Activated naive CD4-positive, alpha-beta T cell treated with anti-CD3 and anti-CD28 coated beads, Interleukin-2, amount 10 ng/mL, durations not matched to agents 7 days and 5 days (primary cell): ENCODE measurements around the gene UGGT2.
"Not testable (repeated sequence)": the region's sequence is repeated elsewhere in the genome, so short reads cannot be mapped to it uniquely, and the experiment has no call there.

Source experiments
- CTCF ChIA-PET: fragments of 350-600 bp; sonication (Branson Sonifier 250); formaldehyde crosslinking; loops from one replicate; lab custom pipeline; 2021; ENCODE audit warnings: antibody characterized with exemption; lab: Charles Lee
- DNase-seq: peaks from one replicate; pipeline ENCODE4 v3.0.0-alpha.2; 2020
- H3K27ac Mint-ChIP-seq: one replicate; pipeline ENCODE4 v1.8.0; 2021; ENCODE audit warnings: mild to moderate bottlenecking, moderate library complexity, mixed read lengths
- H3K27me3 Mint-ChIP-seq: one replicate; pipeline ENCODE4 v1.8.0; 2021; ENCODE audit warnings: mild to moderate bottlenecking, mixed read lengths
- H3K36me3 Mint-ChIP-seq: one replicate; pipeline ENCODE4 v1.8.0; 2021; ENCODE audit warnings: mixed read lengths
- H3K4me1 Mint-ChIP-seq: one replicate; pipeline ENCODE4 v1.8.0; 2021; ENCODE audit warnings: mixed read lengths
- H3K4me3 Mint-ChIP-seq: one replicate; pipeline ENCODE4 v1.8.0; 2021; ENCODE audit warnings: mild to moderate bottlenecking, moderate library complexity, mixed read lengths
- H3K9me3 Mint-ChIP-seq: one replicate; pipeline ENCODE4 v1.8.0; 2021; ENCODE audit warnings: mixed read lengths

UGGT2 gene

GRCh38 chr13:95858286-95859075 is 194.7 kb downstream of the UGGT2 start:
- DNase-seq, result no peak
- no peaks in the 10 kb centered on the region for H3K4me1 Mint-ChIP-seq
- H3K27ac Mint-ChIP-seq, result no peak overlapping the region
- no peaks in the 10 kb centered on the region for H3K36me3 Mint-ChIP-seq
- no peaks in the 10 kb centered on the region for H3K9me3 Mint-ChIP-seq
- CTCF ChIA-PET, result no interaction called here
- H3K27me3 Mint-ChIP-seq, result peaks cover 4% of the 10 kb centered on the region
- H3K4me3 Mint-ChIP-seq, result no peak overlapping the region

DNA sequence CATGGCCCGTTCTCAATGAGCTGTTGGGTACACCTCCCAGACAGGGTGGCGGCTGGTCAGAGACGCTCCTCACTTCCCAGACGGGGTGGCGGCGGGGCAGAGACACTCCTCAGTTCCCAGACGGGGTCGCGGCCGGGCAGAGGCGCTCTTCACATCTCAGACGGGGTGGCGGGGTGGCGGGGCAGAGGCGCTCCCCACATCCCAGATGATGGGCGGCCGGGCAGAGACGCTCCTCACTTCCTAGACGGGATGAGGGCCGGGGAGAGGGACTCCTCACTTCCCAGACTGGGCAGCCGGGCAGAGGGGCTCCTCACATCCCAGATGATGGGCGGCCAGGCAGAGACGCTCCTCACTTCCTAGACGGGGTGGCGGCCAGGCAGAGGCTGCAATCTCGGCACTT is 207.5 kb downstream of the UGGT2 start:
- H3K27ac Mint-ChIP-seq, H3K4me1 Mint-ChIP-seq, CTCF ChIA-PET, DNase-seq, H3K27me3 Mint-ChIP-seq, H3K4me3 Mint-ChIP-seq, H3K9me3 Mint-ChIP-seq, H3K36me3 Mint-ChIP-seq: not testable (repeated sequence)

- CTCF ChIA-PET, result no interaction called here
- Mint-ChIP-seq H3K36me3 (no peaks in the 10 kb centered on the region), H3K9me3 (no peaks in the 10 kb centered on the region), H3K27ac (no peak overlapping the region), H3K4me3 (no peak overlapping the region), H3K27me3 (peaks cover 3% of the 10 kb centered on the region), H3K4me1 (no peaks in the 10 kb centered on the region)
- no peak for DNase-seq
Observed at GRCh38 chr13:95842898-95843297, 210.3 kb downstream of the UGGT2 start.

GRCh38 chr13:95841894-95842293 is 211.3 kb downstream of the UGGT2 start:
- Mint-ChIP-seq H3K27ac (no peak overlapping the region), H3K27me3 (peaks cover 3% of the 10 kb centered on the region), H3K4me3 (no peak overlapping the region), H3K4me1 (no peaks in the 10 kb centered on the region), H3K9me3 (no peaks in the 10 kb centered on the region), H3K36me3 (no peaks in the 10 kb centered on the region)
- CTCF ChIA-PET, result no interaction called here
- DNase-seq, result no peak

- Mint-ChIP-seq H3K9me3 (no peaks in the 10 kb centered on the region), H3K4me3 (no peak overlapping the region), H3K27me3 (peaks cover 4% of the 10 kb centered on the region), H3K4me1 (no peaks in the 10 kb centered on the region), H3K27ac (no peak overlapping the region), H3K36me3 (no peaks in the 10 kb centered on the region)
- peak; percentile 71 for DNase-seq
- CTCF ChIA-PET, result interaction anchor here (0.6 to 7.1 kb wide), 26 partner anchors 9 to 1510 kb away, joined by 3 to 96 read pairs (median 3); no protein-coding TSS in a partner anchor
Observed at GRCh38 chr13:95834134-95834765, 219.0 kb downstream of the UGGT2 start.

DNA sequence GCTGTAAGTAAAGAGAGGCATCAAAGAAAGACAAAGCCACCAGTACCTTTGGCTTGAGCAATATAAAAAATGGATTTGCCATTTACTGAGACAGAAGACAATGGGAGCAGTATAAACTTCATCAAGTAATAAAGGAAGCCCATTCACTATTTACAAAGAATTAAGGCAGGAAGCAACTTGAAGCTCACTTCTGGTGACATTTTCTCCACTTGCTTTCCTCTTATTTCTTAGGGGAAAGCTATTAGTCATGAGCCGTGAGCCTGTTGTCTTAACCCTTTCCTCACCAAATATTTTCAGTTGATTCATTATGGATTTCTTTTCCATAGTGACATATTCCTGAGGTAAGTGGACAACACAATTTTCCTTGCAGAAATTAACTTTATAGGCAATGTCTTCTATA is 219.5 kb downstream of the UGGT2 start:
- H3K27ac Mint-ChIP-seq, result no peak overlapping the region
- H3K4me1 Mint-ChIP-seq, result no peaks in the 10 kb centered on the region
- no peaks in the 10 kb centered on the region for H3K9me3 Mint-ChIP-seq
- CTCF ChIA-PET, result interaction anchor here (0.6 to 7.1 kb wide), 26 partner anchors 9 to 1510 kb away, joined by 3 to 96 read pairs (median 3); no protein-coding TSS in a partner anchor
- DNase-seq, result no peak
- peaks cover 4% of the 10 kb centered on the region for H3K27me3 Mint-ChIP-seq
- no peak overlapping the region for H3K4me3 Mint-ChIP-seq
- no peaks in the 10 kb centered on the region for H3K36me3 Mint-ChIP-seq

- Mint-ChIP-seq H3K27me3 (peaks cover 4% of the 10 kb centered on the region), H3K27ac (no peak overlapping the region), H3K4me1 (no peaks in the 10 kb centered on the region), H3K4me3 (no peak overlapping the region), H3K9me3 (no peaks in the 10 kb centered on the region), H3K36me3 (no peaks in the 10 kb centered on the region)
- CTCF ChIA-PET, result interaction anchor here (0.8 to 7.1 kb wide), 14 partner anchors 10 to 431 kb away, joined by 3 to 96 read pairs (median 4); no protein-coding TSS in a partner anchor
- no peak for DNase-seq
Observed at GRCh38 chr13:95833126-95833525, 220.1 kb downstream of the UGGT2 start.

DNA sequence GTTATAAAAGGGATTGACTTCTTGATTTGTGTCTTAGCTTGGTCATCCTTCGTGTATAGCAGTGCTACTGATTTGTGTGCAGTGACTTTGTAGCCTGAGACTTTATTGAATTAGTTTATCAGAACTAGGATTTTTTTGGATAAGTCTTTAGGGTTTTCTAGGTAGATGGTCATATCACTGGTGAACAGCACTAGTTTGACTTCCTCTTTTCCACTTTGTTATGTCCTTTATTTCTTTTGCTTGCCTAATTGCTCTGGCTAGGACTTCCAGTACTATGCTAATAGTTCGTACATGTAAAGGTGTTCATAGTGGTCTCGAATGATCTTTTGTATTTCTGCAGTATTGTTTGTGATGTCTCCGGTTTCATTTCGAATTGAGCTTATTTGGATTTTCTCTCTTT is 230.9 kb downstream of the UGGT2 start:
- no peaks in the 10 kb centered on the region for H3K4me1 Mint-ChIP-seq

DNA sequence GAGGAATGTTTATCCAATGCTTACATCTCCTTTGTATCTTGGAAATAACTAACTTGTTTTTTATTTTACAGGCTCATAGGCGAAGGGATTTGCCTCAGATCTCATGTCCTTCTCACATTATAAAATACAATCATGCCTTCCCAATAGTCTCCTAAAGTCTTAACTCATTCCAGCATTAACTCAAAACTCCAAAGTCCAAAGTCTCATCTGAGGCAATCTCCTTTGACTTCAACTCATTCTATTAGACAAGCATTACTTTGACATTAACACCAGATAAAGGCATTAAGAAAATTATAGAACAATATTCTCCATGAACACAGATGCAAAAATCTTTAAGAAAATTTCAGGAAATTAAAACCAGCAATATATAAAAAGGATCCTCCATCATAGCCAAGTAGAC is 238.7 kb downstream of the UGGT2 start:
- Mint-ChIP-seq H3K9me3 (peaks cover 6% of the 10 kb centered on the region), H3K4me3 (no peak overlapping the region), H3K27me3 (peaks cover 20% of the 10 kb centered on the region), H3K27ac (no peak overlapping the region), H3K4me1 (no peaks in the 10 kb centered on the region), H3K36me3 (no peaks in the 10 kb centered on the region)
- DNase-seq, result no peak
- CTCF ChIA-PET, result no interaction called here

More for the DNA sequence above, 230.9 kb downstream of the UGGT2 start:
- H3K4me3 Mint-ChIP-seq, result no peak overlapping the region
- H3K36me3 Mint-ChIP-seq, result no peaks in the 10 kb centered on the region
- H3K27ac Mint-ChIP-seq, result no peak overlapping the region
- no peak for DNase-seq
- H3K9me3 Mint-ChIP-seq, result no peaks in the 10 kb centered on the region
- H3K27me3 Mint-ChIP-seq, result peaks cover 9% of the 10 kb centered on the region
- CTCF ChIA-PET, result interaction anchor here (2.1 kb wide), 1 partner anchor 11 kb away, joined by 9 read pairs; no protein-coding TSS in a partner anchor

GRCh38 chr13:95813139-95813538 is 240.1 kb downstream of the UGGT2 start:
- CTCF ChIA-PET, result no interaction called here
- Mint-ChIP-seq H3K27me3 (peaks cover 20% of the 10 kb centered on the region), H3K4me3 (no peak overlapping the region), H3K27ac (no peak overlapping the region), H3K4me1 (no peaks in the 10 kb centered on the region), H3K9me3 (peaks cover 6% of the 10 kb centered on the region), H3K36me3 (no peaks in the 10 kb centered on the region)
- DNase-seq, result no peak

GRCh38 chr13:95809429-95809828 is 243.8 kb downstream of the UGGT2 start:
- H3K27me3 Mint-ChIP-seq, result peaks cover 23% of the 10 kb centered on the region
- peaks cover 6% of the 10 kb centered on the region for H3K9me3 Mint-ChIP-seq
- CTCF ChIA-PET, result no interaction called here
- H3K4me3 Mint-ChIP-seq, result no peak overlapping the region
- no peaks in the 10 kb centered on the region for H3K4me1 Mint-ChIP-seq
- H3K36me3 Mint-ChIP-seq, result no peaks in the 10 kb centered on the region
- H3K27ac Mint-ChIP-seq, result no peak overlapping the region
- no peak for DNase-seq

- no peaks in the 10 kb centered on the region for H3K9me3 Mint-ChIP-seq
- CTCF ChIA-PET, result no interaction called here
- H3K27me3 Mint-ChIP-seq, result peaks cover 12% of the 10 kb centered on the region
- no peaks in the 10 kb centered on the region for H3K4me1 Mint-ChIP-seq
- H3K4me3 Mint-ChIP-seq, result no peak overlapping the region
- no peak overlapping the region for H3K27ac Mint-ChIP-seq
- no peaks in the 10 kb centered on the region for H3K36me3 Mint-ChIP-seq
- DNase-seq, result no peak
Observed at GRCh38 chr13:95805921-95806320, 247.3 kb downstream of the UGGT2 start.

- Mint-ChIP-seq H3K4me1 (no peaks in the 10 kb centered on the region), H3K36me3 (no peaks in the 10 kb centered on the region), H3K27ac (no peak overlapping the region)
Observed at GRCh38 chr13:95801825-95802224, 251.4 kb downstream of the UGGT2 start.

GRCh38 chr13:95800436-95800835 is 252.8 kb downstream of the UGGT2 start:
- H3K9me3 Mint-ChIP-seq, result no peaks in the 10 kb centered on the region
- CTCF ChIA-PET, result no interaction called here
- H3K27ac Mint-ChIP-seq, result no peak overlapping the region
- no peaks in the 10 kb centered on the region for H3K4me1 Mint-ChIP-seq
- no peak for DNase-seq
- H3K4me3 Mint-ChIP-seq, result no peak overlapping the region
- no peaks in the 10 kb centered on the region for H3K27me3 Mint-ChIP-seq
- H3K36me3 Mint-ChIP-seq, result no peaks in the 10 kb centered on the region

More at GRCh38 chr13:95801825-95802224, 251.4 kb downstream of the UGGT2 start:
- no peak overlapping the region for H3K4me3 Mint-ChIP-seq
- CTCF ChIA-PET, result interaction anchor here (1.0 kb wide), 1 partner anchor 32 kb away, joined by 3 read pairs; no protein-coding TSS in a partner anchor
- H3K9me3 Mint-ChIP-seq, result no peaks in the 10 kb centered on the region
- no peaks in the 10 kb centered on the region for H3K27me3 Mint-ChIP-seq
- DNase-seq, result no peak

- Mint-ChIP-seq H3K9me3 (no peaks in the 10 kb centered on the region), H3K4me1 (no peaks in the 10 kb centered on the region), H3K27ac (no peak overlapping the region), H3K4me3 (no peak overlapping the region), H3K36me3 (peaks cover 16% of the 10 kb centered on the region), H3K27me3 (no peaks in the 10 kb centered on the region)
- DNase-seq, result no peak
- CTCF ChIA-PET, result no interaction called here
Observed at GRCh38 chr13:95797016-95797415, 256.2 kb downstream of the UGGT2 start.
